Mucosa of descending colon (tissue), 3 donors: ENCODE measurements around the gene KCTD11. TPM values are rescaled to one million over a fixed set of nuclear protein-coding genes. Genes with fewer than 3 reads are reported as not detected.

Experiments
- ATAC-seq: fragments of 200-7000 bp; cut with Tn5 transposase; one replicate; pipeline ENCODE4 v1.9.1; 2020; ENCODE audit warnings: mild to moderate bottlenecking, moderate library complexity
- DNase-seq, 3 donors: peaks; one replicate each; pipeline ENCODE4 v3.0.0-alpha.2; 2020
- H3K36me3 ChIP-seq: fragments of 200-600 bp; one replicate; pipeline ENCODE4 v1.8.0; 2021; ENCODE audit warnings: low read depth, mild to moderate bottlenecking
- H3K4me1 ChIP-seq: fragments of 200-600 bp; one replicate; pipeline ENCODE4 v1.8.0; 2021; ENCODE audit warnings: low read depth, mild to moderate bottlenecking
- H3K4me3 ChIP-seq: fragments of 200-600 bp; one replicate; pipeline ENCODE4 v1.8.0; 2021; ENCODE audit warnings: mild to moderate bottlenecking
- H3K9me3 ChIP-seq: fragments of 200-600 bp; one replicate; pipeline ENCODE4 v1.8.0; 2021; ENCODE audit warnings: mild to moderate bottlenecking
- intact Hi-C, 2 donors: fragments of 100-400 bp; cut with DNase I in 1 of 2; cut with micrococcal nuclease in 1 of 2; formaldehyde crosslinking; loops; one replicate each; pipeline versions ENCODE4 v1.11.0 to v1.11.1; 2022; cut with DNase I, micrococcal nuclease
- total RNA-seq, 3 donors: library from RNA; stranded (reverse); fragmentation: NEBNext Ultra II Directional in 2 of 3; extraction: Animal tissue kit (Norgen Biotek cat#: 25700) in 2 of 3; gene quantifications; one replicate each; pipeline versions ENCODE4 v1.2.1 to v1.2.4, GENCODE V29; 2021 to 2023
- TF ChIP-seq, protein P1 (sequence below): fragments of 200-600 bp; IDR thresholded peaks from one replicate; pipeline ENCODE4 v1.8.0; 2022; ENCODE audit warnings: antibody characterized with exemption, mild to moderate bottlenecking
- donor health status: DM: no; HTN: no; CAD: no; lungs with moderate emphysema.
- donor health status: DM: no; HTN: no; CAD: no.
- donor health status: DM: no; HTN: yes; CAD: no.

Gene KCTD11
- total RNA-seq, 3 donors from 2014 or later: 8.2 to 10.3 (median 8.5) TPM

DNA sequence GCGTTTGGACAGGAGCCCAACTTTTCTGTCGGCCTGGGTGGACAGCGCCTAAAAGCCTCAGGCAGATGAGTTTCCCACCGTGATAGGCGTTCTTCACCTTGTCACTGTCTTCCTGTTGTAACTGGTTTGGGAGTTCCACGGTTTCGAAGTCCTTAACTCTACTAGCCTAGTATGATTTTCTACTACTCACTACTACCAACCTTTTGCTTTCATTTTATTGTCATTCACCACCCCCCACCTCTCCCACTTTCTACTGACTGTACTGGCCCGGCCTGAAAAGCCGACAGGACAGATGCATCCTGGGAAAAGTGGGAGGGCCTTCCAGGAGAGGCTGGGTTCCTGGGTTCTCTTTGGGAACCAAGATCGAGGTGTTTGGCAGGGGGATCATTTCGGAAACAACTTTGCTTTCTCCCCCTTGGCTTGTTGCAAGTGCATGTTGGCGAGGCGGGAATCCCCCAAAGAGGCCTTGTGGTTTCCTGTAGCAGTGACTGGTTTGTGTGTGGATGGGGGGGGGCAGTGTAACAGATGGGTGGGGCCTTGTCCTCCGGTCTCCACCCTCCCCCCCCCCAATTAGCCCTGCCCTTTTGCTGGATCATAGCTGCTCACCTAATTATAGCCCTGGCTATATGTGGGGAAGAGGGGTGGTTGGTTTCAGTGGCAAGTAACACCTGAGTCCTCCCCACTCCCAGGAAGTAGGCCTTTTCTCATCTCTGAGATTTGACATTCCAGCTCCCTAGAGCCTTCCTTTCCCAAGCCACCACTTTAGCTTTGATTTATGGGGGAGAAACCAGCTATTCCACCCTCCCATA, 43.1 kb upstream of the KCTD11 start:
- Histone ChIP-seq H3K4me1 (peaks cover 21% of the 10 kb centered on the region), H3K4me3 (peak overlapping the region; percentile 86), H3K36me3 (peaks cover 14% of the 10 kb centered on the region), H3K9me3 (no peaks in the 10 kb centered on the region)
- TF ChIP-seq, protein P1, sequence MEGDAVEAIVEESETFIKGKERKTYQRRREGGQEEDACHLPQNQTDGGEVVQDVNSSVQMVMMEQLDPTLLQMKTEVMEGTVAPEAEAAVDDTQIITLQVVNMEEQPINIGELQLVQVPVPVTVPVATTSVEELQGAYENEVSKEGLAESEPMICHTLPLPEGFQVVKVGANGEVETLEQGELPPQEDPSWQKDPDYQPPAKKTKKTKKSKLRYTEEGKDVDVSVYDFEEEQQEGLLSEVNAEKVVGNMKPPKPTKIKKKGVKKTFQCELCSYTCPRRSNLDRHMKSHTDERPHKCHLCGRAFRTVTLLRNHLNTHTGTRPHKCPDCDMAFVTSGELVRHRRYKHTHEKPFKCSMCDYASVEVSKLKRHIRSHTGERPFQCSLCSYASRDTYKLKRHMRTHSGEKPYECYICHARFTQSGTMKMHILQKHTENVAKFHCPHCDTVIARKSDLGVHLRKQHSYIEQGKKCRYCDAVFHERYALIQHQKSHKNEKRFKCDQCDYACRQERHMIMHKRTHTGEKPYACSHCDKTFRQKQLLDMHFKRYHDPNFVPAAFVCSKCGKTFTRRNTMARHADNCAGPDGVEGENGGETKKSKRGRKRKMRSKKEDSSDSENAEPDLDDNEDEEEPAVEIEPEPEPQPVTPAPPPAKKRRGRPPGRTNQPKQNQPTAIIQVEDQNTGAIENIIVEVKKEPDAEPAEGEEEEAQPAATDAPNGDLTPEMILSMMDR: no peak
- ATAC-seq (peak; percentile 52), DNase-seq (peak; percentile 80 to 93 (median 84))
- intact Hi-C loops: no loop called here

DNA sequence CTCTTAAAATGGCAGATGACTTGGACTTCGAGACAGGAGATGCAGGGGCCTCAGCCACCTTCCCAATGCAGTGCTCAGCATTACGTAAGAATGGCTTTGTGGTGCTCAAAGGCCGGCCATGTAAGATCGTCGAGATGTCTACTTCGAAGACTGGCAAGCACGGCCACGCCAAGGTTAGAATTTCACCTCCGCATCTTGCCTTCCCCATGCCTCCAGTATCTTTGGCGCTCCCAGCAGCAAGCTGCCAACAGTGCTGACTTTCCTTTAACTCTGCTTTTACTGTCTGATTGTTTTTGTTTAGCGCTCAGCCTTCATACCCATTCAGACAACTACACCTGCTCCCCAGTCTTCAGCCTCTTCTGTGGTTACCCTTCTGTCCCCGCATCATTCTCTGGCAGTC, 42.3 kb upstream of the KCTD11 start:
- TF ChIP-seq, protein P1: no peak
- Histone ChIP-seq H3K4me1 (peaks cover 29% of the 10 kb centered on the region), H3K4me3 (no peak overlapping the region), H3K9me3 (no peaks in the 10 kb centered on the region), H3K36me3 (peaks cover 14% of the 10 kb centered on the region)
- no peak for ATAC-seq
- no peak for DNase-seq
- intact Hi-C loops: no loop called here

DNA sequence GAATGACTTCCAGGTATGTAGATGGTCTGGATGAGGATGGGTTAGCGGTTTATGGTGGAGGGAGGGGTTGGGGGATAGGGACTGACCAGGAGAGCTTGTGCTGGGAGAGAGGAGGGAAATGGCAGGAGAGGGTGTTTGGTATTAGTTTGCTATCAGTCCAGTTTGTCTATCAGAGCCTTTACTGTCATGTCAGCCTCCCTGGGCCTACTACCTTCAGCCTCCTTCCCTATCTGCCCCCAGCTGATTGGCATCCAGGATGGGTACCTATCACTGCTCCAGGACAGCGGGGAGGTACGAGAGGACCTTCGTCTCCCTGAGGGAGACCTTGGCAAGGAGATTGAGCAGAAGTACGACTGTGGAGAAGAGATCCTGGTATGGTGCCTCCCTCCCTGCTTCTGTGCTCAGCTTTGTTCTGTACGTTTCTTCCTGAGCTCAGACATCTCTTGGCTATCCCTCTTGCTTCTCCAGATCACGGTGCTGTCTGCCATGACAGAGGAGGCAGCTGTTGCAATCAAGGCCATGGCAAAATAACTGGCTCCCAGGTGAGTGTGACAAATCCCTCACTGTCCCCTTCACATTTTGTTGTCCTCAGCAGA, 40.8 kb upstream of the KCTD11 start:
- intact Hi-C loops: no loop called here
- Histone ChIP-seq H3K4me3 (no peak overlapping the region), H3K9me3 (no peaks in the 10 kb centered on the region), H3K4me1 (peaks cover 29% of the 10 kb centered on the region), H3K36me3 (peaks cover 14% of the 10 kb centered on the region)
- TF ChIP-seq, protein P1: no peak
- no peak for DNase-seq
- ATAC-seq: no peak

DNA sequence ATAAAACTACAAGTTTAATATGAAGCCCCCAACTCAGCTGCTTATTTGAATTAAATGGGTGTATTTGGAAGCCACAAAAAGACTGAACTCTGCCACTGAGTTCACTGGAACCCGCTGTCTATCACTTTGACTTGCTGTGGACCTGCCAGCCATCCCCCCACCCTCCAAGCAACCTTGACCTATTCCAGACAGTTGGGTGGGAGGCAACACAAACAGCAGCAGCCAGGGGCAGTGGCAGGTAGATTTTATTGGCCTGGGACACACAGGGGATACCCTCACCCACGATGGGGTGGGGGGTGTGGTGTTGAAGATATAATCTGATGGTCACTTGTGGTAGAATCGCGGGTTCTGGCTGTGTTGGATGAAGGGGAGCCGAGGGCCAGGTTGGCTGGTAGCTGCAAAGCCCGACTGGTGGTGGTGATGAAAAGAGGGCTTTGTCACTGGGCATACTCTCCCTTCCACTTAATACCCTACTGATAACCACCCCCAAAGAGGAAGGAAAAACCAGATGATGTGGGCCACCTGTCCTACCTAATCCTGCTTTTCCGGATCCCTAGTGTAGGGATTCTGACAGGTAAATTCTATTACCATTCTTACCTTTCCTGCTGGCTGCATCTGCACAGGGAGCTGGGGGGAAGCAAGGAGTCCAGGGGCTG, 39.4 kb upstream of the KCTD11 start:
- Histone ChIP-seq H3K4me1 (peaks cover 29% of the 10 kb centered on the region), H3K4me3 (no peak overlapping the region), H3K36me3 (peaks cover 8% of the 10 kb centered on the region), H3K9me3 (no peaks in the 10 kb centered on the region)
- intact Hi-C loops: no loop called here
- DNase-seq (peak in 1 of 3 donors; percentile 44), ATAC-seq (no peak)
- TF ChIP-seq, protein P1: no peak

DNA sequence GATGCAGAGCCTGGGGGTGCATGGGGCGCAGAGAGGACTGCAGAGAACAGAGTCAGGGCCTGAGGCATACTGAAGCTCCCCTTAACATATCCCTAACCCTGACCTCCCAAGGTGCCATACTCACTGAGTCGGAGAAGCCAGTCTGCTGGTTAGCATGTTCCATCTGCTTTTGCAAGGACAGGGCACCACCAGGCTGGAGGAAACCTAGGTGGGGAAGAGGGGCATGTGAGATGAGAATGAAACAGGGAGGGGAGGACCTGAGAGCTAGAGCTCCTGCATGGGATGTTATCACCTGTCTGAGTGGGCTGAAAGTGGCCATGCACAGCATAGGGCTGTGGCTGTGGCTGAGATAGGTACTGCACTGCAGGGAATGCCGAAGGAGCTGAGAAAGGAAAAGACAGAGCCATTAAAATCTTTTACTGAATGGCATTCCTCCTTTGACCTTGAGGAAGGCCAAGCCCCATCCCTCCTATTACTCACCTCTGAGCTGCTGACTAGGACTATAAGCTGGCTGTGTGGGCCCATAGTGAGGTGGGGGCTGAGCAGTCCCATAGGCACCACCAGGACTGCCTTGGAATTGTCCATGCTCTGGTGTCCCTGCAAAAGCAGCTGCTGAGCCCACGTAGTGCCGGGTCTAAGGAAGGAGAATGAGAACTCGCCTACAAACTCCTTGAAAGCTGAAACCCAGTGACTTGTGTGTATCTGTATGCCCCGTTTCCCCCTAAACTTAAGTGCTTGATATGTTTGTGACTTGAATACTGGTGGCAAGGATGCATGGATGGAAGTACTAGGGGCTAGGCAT, 38.7 kb upstream of the KCTD11 start:
- intact Hi-C loops: no loop called here
- DNase-seq (no peak), ATAC-seq (no peak)
- Histone ChIP-seq H3K4me3 (no peak overlapping the region), H3K9me3 (no peaks in the 10 kb centered on the region), H3K4me1 (peaks cover 29% of the 10 kb centered on the region), H3K36me3 (peaks cover 8% of the 10 kb centered on the region)
- TF ChIP-seq, protein P1: no peak
